HepG2 (cell line): Measurements from ENCODE around the gene BET1L. TPM values are rescaled to one million over a fixed set of nuclear protein-coding genes. Genes with fewer than 3 reads are reported as not detected.
A peak's percentile ranks its signal among the peaks of the same experiment; 100 is the strongest.

Experiments used
- ATAC-seq: fragments of 200-7000 bp; cut with Tn5 transposase; 3 replicates; pipeline ENCODE4 v1.9.1; 2020; ENCODE audit warnings: mild to moderate bottlenecking, moderate library complexity
- BruUV-seq: library from RNA; stranded (reverse); fragments of 400-500 nt; replicated peaks from 2 replicates; lab custom pipeline; 2021; lab: Mats Ljungman, UMichigan
- CTCF ChIA-PET: fragments of 300-600 bp; formaldehyde crosslinking; extraction: SDS; loops from one replicate; lab custom pipeline; 2021; ENCODE audit warnings: low total read pairs, inconsistent platforms, low intra/inter-chr PET ratio; lab: Yijun Ruan, JAX
- POLR2A ChIA-PET: fragments of 350-600 bp; sonication (Branson Sonifier 250); formaldehyde crosslinking; loops from one replicate; lab custom pipeline; 2020; ENCODE audit warnings: antibody characterized with exemption, inconsistent platforms; lab: Yijun Ruan, JAX
- DNase-seq: peaks from one replicate; pipeline ENCODE4 v3.0.0-alpha.2; 2015; ENCODE audit warnings: low spot score
- FAIRE-seq: peaks from 3 replicates; lab custom pipeline; 2011; peaks lifted over from hg19 to GRCh38; lab: Jason Lieb, UNC
- H2AFZ ChIP-seq: one replicate; pipeline ENCODE4 v1.6.1; 2011; ENCODE audit warnings: low read length, inconsistent platforms
- H3K27ac ChIP-seq: fragments of 300-600 bp; 3 replicates; pipeline ENCODE4 v1.8.0; 2011; ENCODE audit warnings: mixed run types, mild to moderate bottlenecking, mixed read lengths, low read length, inconsistent platforms; ENCODE audit not compliant: insufficient read depth; ENCODE audit errors: extremely low read length
- H3K27me3 ChIP-seq, 2 experiments: fragments of 200-600 bp in 1 of 2; 2 replicates in 1 of 2; 3 replicates in 1 of 2; pipeline versions ENCODE4 v1.6.0 to v1.8.0; 2011; ENCODE audit warnings: low read length in 2 of 2, mild to moderate bottlenecking in 2 of 2, moderate library complexity in 2 of 2, inconsistent platforms in 1 of 2; ENCODE audit not compliant: insufficient read depth in 2 of 2, control insufficient read depth in 1 of 2
- H3K36me3 ChIP-seq, 2 experiments: fragments of 200-600 bp in 1 of 2; replicated peaks in 1 of 2; 2 replicates in 1 of 2; 3 replicates in 1 of 2; pipeline versions ENCODE4 v1.5.1 to v1.8.0; 2011; ENCODE audit warnings: low read length in 2 of 2, inconsistent platforms in 1 of 2; ENCODE audit not compliant: insufficient read depth in 2 of 2, control insufficient read depth in 1 of 2
- H3K4me1 ChIP-seq: 2 replicates; pipeline ENCODE4 v1.5.1; 2012; ENCODE audit warnings: low read length, inconsistent platforms; ENCODE audit not compliant: insufficient read depth
- H3K4me2 ChIP-seq: 2 replicates; pipeline ENCODE4 v1.6.0; 2011; ENCODE audit warnings: low read depth, low read length, inconsistent platforms
- H3K4me3 ChIP-seq, 3 experiments: fragments of 200-600 bp in 1 of 3; sonication (generic), shearing (Covaris generic) in 1 of 3; replicated peaks in 1 of 3; 2 replicates each; pipeline ENCODE4 v1.5.1; 2011 to 2016; ENCODE audit warnings: low read length in 3 of 3, inconsistent platforms in 2 of 3, low read depth in 2 of 3, mild to moderate bottlenecking in 2 of 3, control low read depth in 1 of 3, mixed read lengths in 1 of 3; ENCODE audit not compliant: insufficient read depth in 1 of 3
- H3K79me2 ChIP-seq: one replicate; pipeline ENCODE4 v1.6.1; 2011; ENCODE audit warnings: low read length, inconsistent platforms; ENCODE audit not compliant: insufficient read depth
- H3K9ac ChIP-seq: 2 replicates; pipeline ENCODE4 v1.6.0; 2011; ENCODE audit warnings: mild to moderate bottlenecking, low read depth, low read length, inconsistent platforms; ENCODE audit not compliant: insufficient read depth
- H3K9me3 ChIP-seq: 2 replicates; pipeline ENCODE4 v1.5.1; 2012; ENCODE audit warnings: mild to moderate bottlenecking, low read length
- H4K20me1 ChIP-seq: 2 replicates; pipeline ENCODE4 v1.6.0; 2011; ENCODE audit warnings: inconsistent platforms, mild to moderate bottlenecking, low read length, moderate library complexity; ENCODE audit not compliant: insufficient read depth
- AGO2 ChIP-seq: fragments of 200-400 bp; formaldehyde crosslinking; optimal IDR thresholded peaks from 2 replicates; pipeline ENCODE3; 2017; ENCODE audit warnings: mild to moderate bottlenecking, low read depth, low read length, moderate library complexity
- GATAD2A ChIP-seq: IDR thresholded peaks from 2 replicates; pipeline ENCODE4 v1.6.1; 2016
- HMGXB4 ChIP-seq, 2 experiments: sonication (generic) in 1 of 2; formaldehyde crosslinking in 1 of 2; IDR thresholded peaks; 2 replicates each; pipeline versions ENCODE4 v1.4.0 to v1.6.1; 2018 to 2020; ENCODE audit warnings: missing genetic modification reagents in 2 of 2, borderline replicate concordance in 1 of 2, low read depth in 1 of 2, mild to moderate bottlenecking in 1 of 2, missing biosample characterization in 1 of 2
- HNF4G ChIP-seq, 2 experiments: sonication (generic) in 1 of 2; formaldehyde crosslinking in 1 of 2; IDR thresholded peaks; 2 replicates each; pipeline versions ENCODE4 v1.4.0 to v1.6.1; 2011 to 2020; ENCODE audit warnings: borderline replicate concordance in 2 of 2, low read depth in 2 of 2, mild to moderate bottlenecking in 2 of 2, low read length in 1 of 2, missing genetic modification reagents in 1 of 2, moderate library complexity in 1 of 2
- KDM2A ChIP-seq: sonication (generic); formaldehyde crosslinking; IDR thresholded peaks from 2 replicates; pipeline ENCODE4 v1.4.0; 2020; ENCODE audit warnings: low read depth, missing genetic modification reagents, borderline replicate concordance
- SAP130 ChIP-seq: IDR thresholded peaks from 2 replicates; pipeline ENCODE4 v1.6.1; 2016; ENCODE audit warnings: low read depth
- SOX5 ChIP-seq: IDR thresholded peaks from 2 replicates; pipeline ENCODE4 v1.6.1; 2016; ENCODE audit warnings: borderline replicate concordance
- SRSF1 ChIP-seq: fragments of 200-400 bp; formaldehyde crosslinking; optimal IDR thresholded peaks from 2 replicates; pipeline ENCODE3; 2017; ENCODE audit warnings: mild to moderate bottlenecking, low read depth, low read length, moderate library complexity
- TAF15 ChIP-seq: fragments of 200-400 bp; formaldehyde crosslinking; IDR thresholded peaks from one replicate; pipeline ENCODE4 v1.6.1; 2018; ENCODE audit warnings: mild to moderate bottlenecking, low read depth, low read length; ENCODE audit not compliant: poor library complexity, severe bottlenecking
- ZFY ChIP-seq: sonication (generic); formaldehyde crosslinking; IDR thresholded peaks from 2 replicates; pipeline ENCODE4 v1.4.0; 2020; ENCODE audit warnings: missing genetic modification reagents
- ZGPAT ChIP-seq: IDR thresholded peaks from 2 replicates; pipeline ENCODE4 v1.6.1; 2016; ENCODE audit warnings: mild to moderate bottlenecking
- ZNF121 ChIP-seq: sonication (generic); formaldehyde crosslinking; IDR thresholded peaks from 2 replicates; pipeline ENCODE4 v1.5.0; 2020; ENCODE audit warnings: mild to moderate bottlenecking, missing genetic modification reagents
- ZNF3 ChIP-seq: IDR thresholded peaks from 2 replicates; pipeline ENCODE4 v1.7.0; 2017; ENCODE audit warnings: inconsistent platforms
- ZNF569 ChIP-seq: sonication (generic); formaldehyde crosslinking; IDR thresholded peaks from 2 replicates; pipeline ENCODE4 v1.5.0; 2020; ENCODE audit warnings: mild to moderate bottlenecking, missing genetic modification reagents, moderate library complexity, borderline replicate concordance
- WGBS: methylation state at CpG from one replicate; pipeline ENCODE4 v1.1.6; 2017; ENCODE audit warnings: low lambda C conversion rate; 5-methylcytosine and 5-hydroxymethylcytosine counted together
- in situ Hi-C: cut with HindIII; loops from 2 replicates; pipeline ENCODE4 v1.10.0; 2017; ENCODE audit warnings: low pct_unique_long_range_greater_than_20kb; ENCODE audit not compliant: extremely low pct_ligation_motif_present
- intact Hi-C: fragments of 100-400 bp; cut with micrococcal nuclease; formaldehyde crosslinking; loops from one replicate; pipeline ENCODE4 v1.10.0; 2022; ENCODE audit not compliant: unreplicated experiment
- polyA plus RNA-seq, 8 experiments: library from polyadenylated mRNA; depleted of rRNA in 3 of 8; stranded (reverse) in 7 of 8; unstranded in 1 of 8; fragments of >200 nt; fragmentation: Illumina TruSeq in 4 of 8; extraction: Trizol in 4 of 8; gene quantifications; 2 replicates each; pipeline versions ENCODE4 v1.2.1 to v1.2.3, GENCODE V29; 2011 to 2016; ENCODE audit warnings: low read depth in 4 of 8, missing spikeins in 1 of 8, mixed read lengths in 1 of 8; ENCODE audit not compliant: insufficient read depth in 1 of 8
- total RNA-seq, 5 experiments: library from RNA; depleted of rRNA; stranded (reverse); fragments of >200 nt; fragmentation: Illumina TruSeq; extraction: Trizol; gene quantifications; 2 replicates each; pipeline ENCODE4 v1.2.3, GENCODE V29; 2016; ENCODE audit warnings: low read depth in 1 of 5
- TF ChIP-seq, protein P1 (sequence below): IDR thresholded peaks from 2 replicates; pipeline ENCODE4 v1.4.0; 2020; ENCODE audit warnings: mild to moderate bottlenecking, missing genetic modification reagents

The BET1L gene
- total and polyA plus RNA-seq, 2 of the 13 experiments (the other 11 are each of a cell fraction or from before 2014, with no cell fraction given): 26.2 to 59.6 TPM

DNA sequence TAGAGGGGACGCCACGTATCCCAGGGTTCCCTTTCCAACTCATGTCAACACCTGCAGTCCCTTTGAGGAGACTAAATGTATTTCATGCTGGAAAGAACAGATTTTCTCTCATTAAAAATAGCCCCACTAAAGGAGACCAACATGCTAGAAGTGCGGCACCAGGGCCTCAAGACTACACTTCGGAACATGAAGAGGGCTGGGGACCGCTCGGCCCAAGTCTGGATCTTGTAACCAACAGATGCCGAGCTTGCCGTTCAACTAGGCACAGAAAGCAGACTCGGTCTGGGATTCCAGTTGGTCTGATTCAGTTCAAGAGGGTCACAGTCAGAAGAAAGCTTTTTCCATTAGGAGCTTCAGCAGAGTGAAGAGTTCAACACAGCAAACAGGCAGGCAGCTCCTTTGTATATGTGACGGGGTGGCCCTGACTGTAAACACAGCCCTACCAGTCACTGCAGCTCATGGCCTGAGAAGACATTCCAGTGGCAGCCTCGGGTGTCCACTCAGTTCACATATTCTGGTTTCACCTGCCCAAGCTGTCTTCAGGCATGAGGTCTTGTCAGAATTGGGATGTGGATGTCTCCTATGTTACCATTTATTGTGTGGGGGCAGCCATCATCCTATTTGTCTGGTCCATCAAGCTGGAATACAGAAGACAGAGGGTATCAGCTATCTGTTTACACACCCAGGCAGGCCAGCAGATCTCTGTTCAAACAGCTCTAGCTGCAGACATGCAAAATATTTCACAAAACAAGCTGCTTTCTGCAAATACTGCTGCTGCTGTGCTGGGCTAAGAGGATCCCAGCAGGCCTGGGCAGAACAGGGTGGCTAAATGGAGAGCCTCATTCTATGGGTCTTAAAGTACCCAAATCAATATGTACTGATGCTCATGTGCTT, 9.1 kb upstream of the BET1L start:
- H4K20me1 ChIP-seq: no peaks in the 10 kb centered on the region
- no peak overlapping the region for H3K4me2 ChIP-seq
- ChIA-PET POLR2A (interaction anchor here (0.6 to 3.0 kb wide), 4 partner anchors 10 to 19 kb away, joined by 3 to 41 read pairs (median 8); partner anchors contain the start of genes BET1L, RIC8A and SIRT3), CTCF (no interaction called here)
- ATAC-seq (peak; percentile 82), DNase-seq (peak; percentile 64), FAIRE-seq (peak; percentile 50)
- no TSS peak for BruUV-seq
- H3K27me3 ChIP-seq: no peaks in the 10 kb centered on the region
- H3K79me2 ChIP-seq: no peaks in the 10 kb centered on the region
- peaks cover 24 to 45% of the 10 kb centered on the region in 2 experiments for H3K36me3 ChIP-seq
- H3K4me1 ChIP-seq: peaks cover 24% of the 10 kb centered on the region
- no peak overlapping the region for H3K9ac ChIP-seq
- H3K27ac ChIP-seq: peak overlapping the region; percentile 10
- intact Hi-C loops: no loop called here
- H3K9me3 ChIP-seq: no peaks in the 10 kb centered on the region
- H3K4me3 ChIP-seq: no peak overlapping the region
- in situ Hi-C loops: no loop called here
- no peak overlapping the region for H2AFZ ChIP-seq
- WGBS: 87% methylated on average over 11 of the region's 11 CpGs
- TF ChIP-seq GATAD2A (CRISPR knock-in tag) (0 out of 2 replicates have a peak, but pooled peaks have one; percentile 27), KDM2A (CRISPR knock-in tag) (peak; percentile 11; the same call in 1 of the 2 replicates), ZNF569 (CRISPR knock-in tag) (no peak), HMGXB4 (CRISPR knock-in tag; IDR thresholded peaks at IDR 0.05; ENCODE audit: borderline replicate concordance in 1 of 2, low read depth in 1 of 2) (0 out of 4 replicates have a peak, but pooled peaks of 1 of the 2 experiments have one; percentile 42), ZGPAT (CRISPR knock-in tag) (peak; percentile 16; the same call in 1 of the 2 replicates), HNF4G (IDR thresholded peaks at IDR 0.05; ENCODE audit: borderline replicate concordance, low read depth, low read length) (no peak), HNF4G (CRISPR knock-in tag; IDR thresholded peaks at IDR 0.05; ENCODE audit: borderline replicate concordance, low read depth) (no peak), ZNF3 (no peak), SOX5 (CRISPR knock-in tag) (0 out of 2 replicates have a peak, but pooled peaks have one; percentile 13), AGO2 (peak; percentile 14), SAP130 (peak; percentile 40; the same call in 1 of the 2 replicates), TAF15 (no peak), ZFY (CRISPR knock-in tag) (0 out of 2 replicates have a peak, but pooled peaks have one; percentile 31), SRSF1 (no peak), ZNF121 (CRISPR knock-in tag) (peak; percentile 54; the same call in 1 of the 2 replicates)
- TF ChIP-seq, protein P1, sequence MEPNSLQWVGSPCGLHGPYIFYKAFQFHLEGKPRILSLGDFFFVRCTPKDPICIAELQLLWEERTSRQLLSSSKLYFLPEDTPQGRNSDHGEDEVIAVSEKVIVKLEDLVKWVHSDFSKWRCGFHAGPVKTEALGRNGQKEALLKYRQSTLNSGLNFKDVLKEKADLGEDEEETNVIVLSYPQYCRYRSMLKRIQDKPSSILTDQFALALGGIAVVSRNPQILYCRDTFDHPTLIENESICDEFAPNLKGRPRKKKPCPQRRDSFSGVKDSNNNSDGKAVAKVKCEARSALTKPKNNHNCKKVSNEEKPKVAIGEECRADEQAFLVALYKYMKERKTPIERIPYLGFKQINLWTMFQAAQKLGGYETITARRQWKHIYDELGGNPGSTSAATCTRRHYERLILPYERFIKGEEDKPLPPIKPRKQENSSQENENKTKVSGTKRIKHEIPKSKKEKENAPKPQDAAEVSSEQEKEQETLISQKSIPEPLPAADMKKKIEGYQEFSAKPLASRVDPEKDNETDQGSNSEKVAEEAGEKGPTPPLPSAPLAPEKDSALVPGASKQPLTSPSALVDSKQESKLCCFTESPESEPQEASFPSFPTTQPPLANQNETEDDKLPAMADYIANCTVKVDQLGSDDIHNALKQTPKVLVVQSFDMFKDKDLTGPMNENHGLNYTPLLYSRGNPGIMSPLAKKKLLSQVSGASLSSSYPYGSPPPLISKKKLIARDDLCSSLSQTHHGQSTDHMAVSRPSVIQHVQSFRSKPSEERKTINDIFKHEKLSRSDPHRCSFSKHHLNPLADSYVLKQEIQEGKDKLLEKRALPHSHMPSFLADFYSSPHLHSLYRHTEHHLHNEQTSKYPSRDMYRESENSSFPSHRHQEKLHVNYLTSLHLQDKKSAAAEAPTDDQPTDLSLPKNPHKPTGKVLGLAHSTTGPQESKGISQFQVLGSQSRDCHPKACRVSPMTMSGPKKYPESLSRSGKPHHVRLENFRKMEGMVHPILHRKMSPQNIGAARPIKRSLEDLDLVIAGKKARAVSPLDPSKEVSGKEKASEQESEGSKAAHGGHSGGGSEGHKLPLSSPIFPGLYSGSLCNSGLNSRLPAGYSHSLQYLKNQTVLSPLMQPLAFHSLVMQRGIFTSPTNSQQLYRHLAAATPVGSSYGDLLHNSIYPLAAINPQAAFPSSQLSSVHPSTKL: peak; percentile 26; the same call in 1 of the 2 replicates
